NCI-H187 treated with DMSO at 0.1 percent for 48 hours (cell line): ENCODE measurements around the gene GAMT.
"Not testable (repeated sequence)": the region's sequence is repeated elsewhere in the genome, so short reads cannot be mapped to it uniquely, and the experiment has no call there.

Experiments
- DNase-seq: peaks from one replicate; lab custom pipeline; 2025; lab: John Stamatoyannopoulos, UW

GAMT gene

DNA sequence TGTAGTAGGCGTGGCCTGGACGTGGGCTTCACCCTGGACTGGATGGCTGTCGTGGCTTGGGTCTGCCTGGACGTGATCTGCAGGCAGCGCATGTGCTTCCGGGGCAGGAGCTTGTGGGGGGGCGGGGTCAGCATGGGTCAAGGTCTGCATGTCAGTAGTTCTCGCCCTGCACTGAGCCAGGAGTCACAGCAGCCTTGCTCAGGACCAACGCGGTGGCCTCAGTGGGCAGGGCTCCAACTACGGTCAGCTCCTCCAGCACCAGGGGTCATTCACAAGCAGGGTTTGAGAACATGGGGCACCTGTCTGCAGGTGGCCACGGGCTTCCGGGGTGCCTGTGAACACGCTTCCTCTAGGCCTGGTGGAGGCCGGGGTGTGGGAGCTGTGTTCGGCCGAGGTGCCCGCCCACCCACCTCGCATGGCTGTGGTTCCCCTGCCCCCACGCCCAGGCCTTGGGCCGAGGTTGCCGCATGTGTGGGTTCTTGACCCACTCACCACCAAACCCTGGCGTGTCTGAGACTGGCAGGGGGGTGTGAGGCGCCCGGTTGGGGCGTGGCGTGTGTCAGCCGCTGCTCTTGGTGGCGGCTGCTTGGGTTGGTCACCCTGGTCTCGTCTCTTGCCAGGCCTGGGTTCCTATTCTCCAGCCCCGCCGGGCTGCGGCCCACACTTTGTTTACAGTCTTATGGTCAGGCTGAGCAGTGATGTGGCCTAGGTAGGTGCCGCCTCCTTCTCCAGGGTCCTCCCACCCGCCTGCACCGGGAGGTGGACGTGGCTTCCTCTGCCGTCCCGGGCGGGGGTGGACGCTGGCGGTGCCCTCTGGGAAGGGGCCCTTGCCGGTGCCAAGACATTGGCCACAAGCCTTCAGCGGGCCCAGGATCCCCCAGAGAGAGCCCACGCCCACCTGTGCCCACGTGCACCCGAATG lies 32.0 kb upstream of the GAMT start:
- no peak for DNase-seq

GRCh38 chr19:1432507-1432887 lies 31.2 kb upstream of the GAMT start:
- DNase-seq, result no peak

DNA sequence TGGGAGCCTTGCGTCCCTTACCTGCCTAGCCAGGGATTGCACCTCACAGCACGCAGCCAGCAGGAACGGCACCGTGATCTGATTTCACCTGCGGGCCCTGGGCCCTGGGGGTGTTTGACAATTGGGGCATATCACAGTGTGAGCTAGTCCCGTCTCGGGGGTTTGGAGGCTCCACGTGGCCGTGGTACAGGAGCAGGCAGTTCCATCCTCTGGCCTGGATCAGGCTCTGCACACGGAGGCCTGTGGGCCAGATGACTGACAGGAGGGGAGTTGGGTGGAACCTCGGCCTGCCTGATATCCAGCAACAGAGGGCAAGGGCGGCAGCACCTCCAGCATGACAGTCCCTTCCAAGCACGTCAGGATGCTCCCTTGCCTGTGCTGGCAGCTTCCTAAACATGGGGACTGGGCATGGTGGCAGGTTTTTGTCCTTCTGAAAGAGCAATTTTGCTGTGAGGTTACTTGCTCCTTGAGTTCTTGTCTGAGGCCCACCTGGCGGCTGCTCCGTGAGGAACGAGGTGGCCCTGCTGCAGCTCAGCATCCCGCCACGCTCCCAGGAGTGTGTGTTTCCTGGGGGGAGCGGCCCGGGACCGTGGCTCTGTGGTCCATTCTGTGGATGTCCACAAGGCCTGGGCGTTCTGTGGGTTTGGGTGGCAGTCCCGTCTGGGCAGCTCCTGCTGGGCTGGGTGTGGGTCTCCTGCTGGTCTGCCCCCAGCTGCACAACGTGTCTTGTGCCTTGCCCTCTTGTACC lies 30.6 kb upstream of the GAMT start:
- DNase-seq, result no peak

GRCh38 chr19:1430246-1430645 lies 28.9 kb upstream of the GAMT start:
- DNase-seq, result no peak

- DNase-seq, result no peak
Observed at GRCh38 chr19:1429750-1430149, 28.4 kb upstream of the GAMT start.

GRCh38 chr19:1428738-1429391 lies 27.5 kb upstream of the GAMT start:
- DNase-seq, result no peak

GRCh38 chr19:1427221-1427920 lies 26.0 kb upstream of the GAMT start:
- no peak for DNase-seq

- DNase-seq, result no peak
Observed at GRCh38 chr19:1426736-1427135, 25.4 kb upstream of the GAMT start.

GRCh38 chr19:1425902-1426301 lies 24.6 kb upstream of the GAMT start:
- no peak for DNase-seq

- no peak for DNase-seq
Observed at GRCh38 chr19:1425102-1425837, 23.9 kb upstream of the GAMT start.

DNA sequence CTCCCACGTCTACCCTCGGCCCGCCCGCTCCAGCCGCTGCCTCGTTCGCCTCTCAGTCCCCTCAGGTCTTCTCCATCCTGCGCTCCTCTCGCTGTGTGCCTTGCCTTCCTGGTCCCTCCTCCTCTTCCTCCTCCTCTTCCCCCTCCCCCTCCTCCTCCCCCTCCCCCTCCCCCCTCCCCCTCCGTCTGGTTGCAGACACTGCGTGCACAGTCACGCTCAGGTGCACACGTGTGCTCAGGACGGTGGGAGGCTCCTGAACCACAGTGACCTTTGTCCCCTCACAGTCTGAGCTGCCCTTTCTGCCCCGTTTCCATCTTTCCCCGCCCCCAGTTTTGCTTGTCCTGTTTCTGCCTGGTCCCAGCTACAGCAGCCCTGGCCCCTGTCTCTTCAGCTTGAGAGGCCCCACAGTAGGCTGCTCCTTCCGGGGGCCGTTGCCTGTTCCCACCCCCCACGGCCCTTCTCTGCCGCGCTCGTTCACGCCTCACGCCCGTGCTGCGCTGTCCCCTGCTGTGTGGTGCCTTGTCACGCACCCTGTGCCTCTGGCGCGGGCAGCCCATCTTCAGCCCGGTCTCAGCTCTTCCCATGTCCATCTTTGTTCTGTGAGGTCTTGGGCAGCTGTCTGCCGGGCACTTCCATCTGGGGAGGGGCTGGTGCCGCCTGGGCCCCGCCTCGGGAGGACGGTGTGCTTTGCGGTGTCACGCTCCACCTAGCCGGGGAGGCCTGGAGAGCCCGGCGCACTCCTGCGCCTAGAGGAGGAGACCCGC lies 23.0 kb upstream of the GAMT start:
- no peak for DNase-seq

- no peak for DNase-seq
Observed at GRCh38 chr19:1423436-1424191, 22.3 kb upstream of the GAMT start.

DNA sequence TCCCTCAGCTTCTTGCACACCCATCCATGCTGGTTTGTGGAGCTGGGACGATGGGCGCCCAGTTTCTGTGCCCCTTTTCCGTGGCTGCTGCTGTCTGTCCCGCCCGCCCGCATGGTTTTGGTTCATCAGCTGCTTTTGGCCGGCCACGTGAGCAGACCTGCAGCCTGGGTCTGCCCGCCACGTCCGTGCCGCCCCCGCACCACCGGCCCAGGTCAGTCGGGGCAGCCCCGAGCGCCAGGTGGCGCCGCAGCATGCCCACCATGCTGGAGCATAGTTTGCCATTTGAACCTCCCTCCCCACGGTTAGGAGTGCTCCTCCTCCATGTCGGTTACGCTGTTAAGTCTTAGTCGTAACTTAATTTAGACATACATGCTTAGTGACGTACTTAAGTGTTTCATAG lies 21.6 kb upstream of the GAMT start:
- DNase-seq, result no peak

DNA sequence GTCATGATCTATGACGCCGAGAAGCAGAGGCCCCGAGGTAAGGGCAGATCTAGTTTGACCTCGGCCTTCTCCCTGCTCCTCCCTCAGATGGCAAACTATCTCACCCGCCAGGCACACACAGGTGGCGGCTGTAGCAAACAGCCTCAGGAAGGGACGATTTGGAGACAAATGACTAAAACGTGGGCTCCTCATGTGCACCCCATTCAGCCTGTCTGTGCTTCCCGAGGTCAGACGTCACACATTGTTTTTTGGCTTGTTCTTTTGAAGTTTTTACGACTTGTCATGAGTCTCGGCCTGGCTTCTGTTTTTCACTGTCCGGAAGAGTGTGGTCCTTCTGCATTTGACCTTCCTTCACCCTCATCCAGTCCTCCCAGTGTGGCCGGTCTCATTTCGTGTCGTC lies 21.0 kb upstream of the GAMT start:
- no peak for DNase-seq

DNA sequence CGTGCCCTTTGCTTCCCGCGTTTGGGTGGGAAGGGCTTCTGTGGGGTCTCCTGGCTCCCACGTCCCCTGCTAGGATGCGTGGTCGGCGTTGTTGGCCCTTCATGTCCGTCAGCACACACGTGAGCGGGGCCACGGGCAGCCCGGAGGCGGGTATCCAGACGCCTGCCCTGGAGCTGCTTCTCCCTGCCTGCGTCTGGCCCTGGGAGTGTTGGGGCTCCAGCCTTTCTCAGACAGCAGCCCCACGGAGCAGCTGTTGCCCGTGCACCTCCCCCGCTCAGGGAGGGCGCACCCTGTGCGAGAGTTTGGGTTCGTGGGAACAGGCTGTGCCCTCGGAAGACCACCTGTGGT lies 20.6 kb upstream of the GAMT start:
- DNase-seq, result no peak

DNA sequence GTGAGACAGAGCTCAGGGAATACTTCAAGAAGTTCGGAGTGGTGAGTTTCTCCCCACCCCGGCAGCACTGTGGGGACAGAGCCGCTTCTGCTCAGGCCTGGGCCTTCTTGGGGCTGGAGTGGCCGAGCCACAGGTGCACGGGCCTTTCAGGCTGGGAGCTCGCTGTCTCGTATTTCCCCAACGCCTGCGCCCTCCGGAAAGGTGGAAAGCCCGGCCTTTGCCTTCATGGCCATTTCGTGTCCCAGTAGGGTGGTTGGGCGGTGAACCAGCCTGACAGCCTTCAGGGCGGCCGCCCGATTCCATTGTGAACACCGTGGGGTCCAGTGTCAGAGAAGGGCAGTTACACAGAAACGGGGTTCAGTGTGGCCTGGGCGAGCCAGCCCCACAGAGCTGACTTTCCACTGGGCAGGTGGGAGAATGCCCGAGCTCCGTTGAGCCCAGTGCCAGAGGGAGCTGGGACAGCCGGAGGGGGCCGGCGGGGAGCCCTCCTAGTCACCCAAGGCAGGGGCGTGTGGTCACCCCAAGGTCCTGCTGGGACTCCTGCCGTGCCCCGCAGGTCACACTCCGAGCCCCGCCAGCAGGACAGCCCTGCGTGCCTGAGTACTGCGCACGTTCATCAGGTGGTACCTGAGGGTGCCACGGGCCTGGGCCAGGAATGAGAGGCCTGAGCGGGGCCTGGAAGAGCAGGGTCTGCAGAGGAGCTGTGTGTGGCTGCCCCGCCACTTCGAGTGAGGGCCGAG lies 20.0 kb upstream of the GAMT start:
- no peak for DNase-seq

DNA sequence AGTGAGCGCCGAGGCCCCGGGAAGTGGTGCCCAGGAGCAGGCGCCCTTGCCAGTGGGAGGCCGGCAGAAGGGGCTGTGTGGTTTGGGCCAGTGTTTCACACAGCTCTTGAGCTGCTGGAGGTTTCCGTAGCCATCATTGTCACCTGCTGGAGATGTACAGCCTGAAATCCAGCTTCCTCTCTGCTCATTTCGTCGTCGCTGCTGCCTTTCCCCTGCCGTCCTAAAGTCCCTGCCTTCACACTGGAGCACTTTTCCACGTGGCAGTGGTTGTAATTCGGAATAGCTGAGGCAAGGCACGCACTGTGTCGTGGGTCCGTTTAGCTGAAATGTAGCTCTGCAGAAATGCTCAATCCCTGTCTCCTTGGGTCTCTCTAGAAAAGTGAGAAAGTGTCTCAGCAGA lies 19.2 kb upstream of the GAMT start:
- no peak for DNase-seq

DNA sequence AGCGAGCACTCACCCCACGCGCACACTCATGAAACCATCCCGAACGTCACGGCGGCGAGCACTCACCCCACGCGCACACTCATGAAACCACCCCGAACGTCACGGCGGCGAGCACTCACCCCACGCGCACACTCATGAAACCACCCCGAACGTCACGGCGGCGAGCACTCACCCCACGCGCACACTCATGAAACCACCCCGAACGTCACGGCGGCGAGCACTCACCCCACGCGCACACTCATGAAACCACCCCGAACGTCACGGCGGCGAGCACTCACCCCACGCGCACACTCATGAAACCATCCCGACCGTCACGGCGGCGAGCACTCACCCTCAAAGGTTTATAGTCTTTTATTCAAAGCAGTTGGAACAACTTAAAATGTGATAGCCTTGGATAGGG lies 18.7 kb upstream of the GAMT start:
- not testable (repeated sequence) for DNase-seq

DNA sequence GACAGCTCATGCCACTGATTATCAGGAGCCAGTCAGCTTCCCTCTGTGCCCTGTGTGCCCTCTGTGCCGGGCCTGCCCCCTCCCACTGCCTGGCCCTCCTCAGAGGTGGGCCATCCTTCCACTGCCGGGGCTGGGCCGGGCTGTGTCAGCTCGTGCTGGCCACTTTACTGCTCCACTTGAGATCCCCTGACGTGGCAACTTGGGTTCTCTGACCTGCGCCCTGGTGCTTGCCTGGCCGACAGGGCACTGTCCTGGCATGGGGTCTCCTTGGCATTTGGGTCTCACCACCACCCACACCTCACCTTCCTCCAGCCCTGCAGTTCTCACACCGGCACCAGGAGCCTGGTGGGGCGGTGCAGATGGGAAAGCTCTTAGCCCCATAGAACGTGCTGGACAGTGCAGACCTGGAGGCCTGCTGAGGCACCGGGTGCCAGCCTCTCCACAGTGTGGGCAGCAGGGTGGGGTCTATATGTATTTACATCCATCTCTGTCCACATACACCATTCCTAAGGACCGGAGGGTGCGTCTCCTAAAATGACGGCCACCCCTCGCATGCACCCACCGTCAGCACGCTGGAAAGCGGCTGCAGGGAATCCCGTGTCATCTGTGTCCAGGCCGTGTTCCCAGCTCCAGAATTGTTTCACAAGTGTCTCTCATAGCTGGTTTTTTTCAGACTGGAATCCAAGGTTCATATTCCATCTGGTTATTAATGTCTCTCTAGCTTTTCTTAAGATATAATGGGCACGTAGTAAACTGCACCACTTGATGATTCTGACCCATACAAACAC lies 17.8 kb upstream of the GAMT start:
- no peak for DNase-seq
